Amygdala (tissue), 56 donors: ENCODE data around the gene GALNT18.

Experiments
- DNase-seq, 56 donors: peaks; one replicate each; lab custom pipeline; 2025; lab: John Stamatoyannopoulos, UW

The GALNT18 gene

GRCh38 chr11:11338304-11338703 is 283.5 kb downstream of the GALNT18 start:
- DNase-seq: no peak

GRCh38 chr11:11336664-11337063 is 285.1 kb downstream of the GALNT18 start:
- DNase-seq: no peak

GRCh38 chr11:11335043-11335442 is 286.8 kb downstream of the GALNT18 start:
- no peak for DNase-seq

GRCh38 chr11:11334607-11335006 is 287.2 kb downstream of the GALNT18 start:
- DNase-seq: no peak

GRCh38 chr11:11332141-11332710 is 289.6 kb downstream of the GALNT18 start:
- no peak for DNase-seq

- no peak for DNase-seq
These were observed 292.6 kb downstream of the GALNT18 start for GRCh38 chr11:11329062-11329806.

- no peak for DNase-seq
These were observed 297.7 kb downstream of the GALNT18 start for GRCh38 chr11:11324090-11324489.

- no peak for DNase-seq
These were observed 299.7 kb downstream of the GALNT18 start for GRCh38 chr11:11322101-11322500.

GRCh38 chr11:11320825-11321224 is 301.0 kb downstream of the GALNT18 start:
- DNase-seq: peak in 4 of 56 donors; percentile 8 to 36 (median 14)

GRCh38 chr11:11318961-11319360 is 302.8 kb downstream of the GALNT18 start:
- DNase-seq: no peak

GRCh38 chr11:11318461-11318860 is 303.3 kb downstream of the GALNT18 start:
- no peak for DNase-seq

GRCh38 chr11:11316651-11317230 is 305.1 kb downstream of the GALNT18 start:
- DNase-seq: no peak

- peak in 1 of 56 donors; percentile 21 for DNase-seq
These were observed 307.7 kb downstream of the GALNT18 start for GRCh38 chr11:11313902-11314692.

- DNase-seq: no peak
These were observed 308.4 kb downstream of the GALNT18 start for GRCh38 chr11:11313426-11313825.

- no peak for DNase-seq
These were observed 309.1 kb downstream of the GALNT18 start for GRCh38 chr11:11312738-11313137.

GRCh38 chr11:11311169-11311568 is 310.6 kb downstream of the GALNT18 start:
- no peak for DNase-seq

GRCh38 chr11:11309906-11310305 is 311.9 kb downstream of the GALNT18 start:
- no peak for DNase-seq

GRCh38 chr11:11308249-11308648 is 313.6 kb downstream of the GALNT18 start:
- no peak for DNase-seq

- no peak for DNase-seq
These were observed 314.9 kb downstream of the GALNT18 start for GRCh38 chr11:11306855-11307254.

- no peak for DNase-seq
These were observed 317.3 kb downstream of the GALNT18 start for GRCh38 chr11:11304550-11304949.

- DNase-seq: no peak
These were observed 319.2 kb downstream of the GALNT18 start for GRCh38 chr11:11302565-11302964.
